Psoas muscle (tissue), 8 donors: ENCODE data around the gene ICAM1. TPM values are rescaled to one million over a fixed set of nuclear protein-coding genes. Genes with fewer than 3 reads are reported as not detected.

Experiments
- ATAC-seq, 4 donors: fragments of 200-7000 bp; cut with Tn5 transposase; one replicate each; pipeline ENCODE4 v1.9.1; 2020; ENCODE audit warnings: moderate library complexity in 3 of 4, mild to moderate bottlenecking in 2 of 4
- DNase-seq, 2 donors: peaks; one replicate each; pipeline ENCODE4 v3.0.0-alpha.2; 2020
- H3K27ac ChIP-seq: fragments of 200-600 bp; one replicate; pipeline ENCODE4 v1.8.0; 2022
- H3K27me3 ChIP-seq, 3 donors: fragments of 200-600 bp in 1 of 3; one replicate each; pipeline versions ENCODE4 v1.6.1 to v1.8.0; 2013 to 2022; ENCODE audit warnings: low read length in 2 of 3, mild to moderate bottlenecking in 2 of 3, moderate library complexity in 1 of 3; ENCODE audit not compliant: insufficient read depth in 3 of 3
- H3K36me3 ChIP-seq, 2 donors: fragments of 200-600 bp in 1 of 2; one replicate each; pipeline versions ENCODE4 v1.6.1 to v1.8.0; 2013 to 2022; ENCODE audit warnings: low read depth in 1 of 2, mild to moderate bottlenecking in 1 of 2, moderate library complexity in 1 of 2; ENCODE audit not compliant: insufficient read depth in 1 of 2
- H3K4me1 ChIP-seq: fragments of 200-600 bp; one replicate; pipeline ENCODE4 v1.8.0; 2022
- H3K4me3 ChIP-seq: fragments of 200-600 bp; one replicate; pipeline ENCODE4 v1.8.0; 2022; ENCODE audit warnings: mild to moderate bottlenecking
- H3K9me3 ChIP-seq: fragments of 200-600 bp; one replicate; pipeline ENCODE4 v1.8.0; 2022
- CTCF ChIP-seq: fragments of 200-600 bp; IDR thresholded peaks from one replicate; pipeline ENCODE4 v1.8.0; 2022; ENCODE audit warnings: antibody characterized with exemption
- WGBS, 3 donors: extraction: QIAGEN DNeasy Blood & Tissue Kit; methylation state at CpG; one replicate each; pipeline versions ENCODE4 v1.1.6 to v1.1.7; 2013; 5-methylcytosine and 5-hydroxymethylcytosine counted together
- intact Hi-C, 2 donors: fragments of 100-400 bp; cut with DNase I; formaldehyde crosslinking; loops; one replicate each; pipeline versions ENCODE4 v1.11.0 to v1.14.2; 2022
- polyA plus RNA-seq, 3 donors: library from polyadenylated mRNA; stranded (reverse); fragments of 200-250 nt; gene quantifications; one replicate each; pipeline ENCODE4 v1.2.3, GENCODE V29; 2013
- total RNA-seq, 4 donors: library from RNA; stranded (reverse); fragmentation: NEBNext Ultra II Directional in 2 of 4; extraction: Animal tissue kit (Norgen Biotek cat#: 25700) in 2 of 4; gene quantifications; one replicate each; pipeline versions ENCODE4 v1.2.1 to v1.2.4, GENCODE V29; 2021 to 2023
- donor health status: healthy with polysubstance abuse.
- donor health status: DM: no; HTN: no; CAD: no; lungs with moderate emphysema.
- donor health status: Bipolar disorder and iron deficiency.
- donor health status: healthy.
- donor health status: DM: yes; HTN: yes; CAD: no.
- donor health status: DM: no; HTN: no; CAD: no.
- donor health status: DM: no; HTN: no; CAD: no.
- donor health status: DM: yes; HTN: yes; CAD: no.

Gene ICAM1
- total and polyA plus RNA-seq, 7 donors = 2.7 to 8.0 (median 6.5) TPM

- Histone ChIP-seq H3K4me1 (no peaks in the 10 kb centered on the region), H3K4me3 (no peak overlapping the region), H3K27me3 (peaks cover 0 to 33% (median 13%) of the 10 kb centered on the region in 3 donors), H3K27ac (no peak overlapping the region), H3K9me3 (no peaks in the 10 kb centered on the region), H3K36me3 (peaks cover 0 to 4% of the 10 kb centered on the region in 2 donors)
- DNase-seq (no peak), ATAC-seq (no peak)
- intact Hi-C loops = no loop called here
- no peak for TF ChIP-seq CTCF
- 39 to 49% (median 46%) methylated on average over 14 of the region's 14 CpGs for WGBS, 3 donors
Observed at GRCh38 chr19:10299545-10300458, 28.9 kb downstream of the ICAM1 start.

GRCh38 chr19:10305139-10305806 lies 34.4 kb downstream of the ICAM1 start:
- intact Hi-C loops = no loop called here
- no peak for TF ChIP-seq CTCF
- Histone ChIP-seq H3K27me3 (peaks cover 0 to 4% (median 0%) of the 10 kb centered on the region in 3 donors), H3K4me1 (no peaks in the 10 kb centered on the region), H3K27ac (no peak overlapping the region), H3K36me3 (peaks cover 0 to 13% of the 10 kb centered on the region in 2 donors), H3K4me3 (no peak overlapping the region), H3K9me3 (no peaks in the 10 kb centered on the region)
- DNase-seq (peak in 1 of 2 donors; percentile 32), ATAC-seq (peak in 1 of 4 donors; percentile 22)
- 76 to 79% (median 77%) methylated on average over 17 of the region's 17 CpGs for WGBS, 3 donors

- WGBS, 3 donors = 86 to 93% (median 89%) methylated on average over 5 of the region's 5 CpGs
- no peak for ATAC-seq
- intact Hi-C loops = no loop called here
Observed at GRCh38 chr19:10306327-10306726, 35.4 kb downstream of the ICAM1 start.

GRCh38 chr19:10309423-10309822 lies 38.5 kb downstream of the ICAM1 start, which contains the start of gene ZGLP1:
Gene ZGLP1, minus strand, starts transcription at chr19:10309815.
- H3K27ac ChIP-seq = no peak within 1 kb of the TSS
- no peak within 1 kb of the TSS for H3K4me3 ChIP-seq
- H3K36me3 ChIP-seq = peaks cover 0 to 25% of the 10 kb centered on the region in 2 donors
- H3K27me3 ChIP-seq = no peaks in the 10 kb centered on the region
- no peak for TF ChIP-seq CTCF
- no peak for DNase-seq
- intact Hi-C loops = no loop called here
- no peak for ATAC-seq
- no peaks in the 10 kb centered on the region for H3K4me1 ChIP-seq
- no peaks in the 10 kb centered on the region for H3K9me3 ChIP-seq
- WGBS, 3 donors = 83 to 93% (median 90%) methylated on average over 19 to 24 of the region's 24 CpGs

More at GRCh38 chr19:10306327-10306726, 35.4 kb downstream of the ICAM1 start:
- TF ChIP-seq CTCF = no peak
- Histone ChIP-seq H3K27me3 (no peaks in the 10 kb centered on the region), H3K36me3 (peaks cover 0 to 19% of the 10 kb centered on the region in 2 donors), H3K4me1 (no peaks in the 10 kb centered on the region), H3K4me3 (no peak overlapping the region), H3K27ac (no peak overlapping the region), H3K9me3 (no peaks in the 10 kb centered on the region)
- no peak for DNase-seq
